ENCODE data around the gene RS1. TPM values are rescaled to one million over a fixed set of nuclear protein-coding genes. Genes with fewer than 3 reads are reported as not detected.

Gene RS1
- total RNA-seq, 1 experiment from 2014 or later = not detected

- no peak overlapping the region for H3K9ac ChIP-seq (ENCODE audit: low read length)
- H3K4me1 ChIP-seq (ENCODE audit: low read length) = no peaks in the 10 kb centered on the region
- DNase-seq = no peak
- no peaks in the 10 kb centered on the region for H3K9me2 ChIP-seq (replicated peaks; ENCODE audit: insufficient read depth, low read length)
- no peak overlapping the region for H3K27ac ChIP-seq (ENCODE audit: low read length)
- no peaks in the 10 kb centered on the region for H4K20me1 ChIP-seq (ENCODE audit: insufficient read depth, low read depth, low read length)
- H3K36me3 ChIP-seq (ENCODE audit: insufficient read depth, low read length) = no peaks in the 10 kb centered on the region
- no peak overlapping the region for H2AFZ ChIP-seq (ENCODE audit: low read length)
- H3K9me3 ChIP-seq (ENCODE audit: low read length) = no peaks in the 10 kb centered on the region
- no peaks in the 10 kb centered on the region for H3K27me3 ChIP-seq (ENCODE audit: low read length)
- no peak overlapping the region for H3K4me2 ChIP-seq (ENCODE audit: low read depth, low read length, poor library complexity, severe bottlenecking)
- no peaks in the 10 kb centered on the region for H3K79me2 ChIP-seq (ENCODE audit: low read length)
- H3K4me3 ChIP-seq (ENCODE audit: low read length) = no peak overlapping the region
Measured at GRCh38 chrX:18698737-18699650, 27.1 kb upstream of the RS1 start.

GRCh38 chrX:18696653-18697052, 24.7 kb upstream of the RS1 start:
- H3K9me3 ChIP-seq (ENCODE audit: low read length) = no peaks in the 10 kb centered on the region
- no peak overlapping the region for H3K4me2 ChIP-seq (ENCODE audit: low read depth, low read length, poor library complexity, severe bottlenecking)
- no peaks in the 10 kb centered on the region for H3K27me3 ChIP-seq (ENCODE audit: low read length)
- no peak overlapping the region for H3K4me3 ChIP-seq (ENCODE audit: low read length)
- H3K27ac ChIP-seq (ENCODE audit: low read length) = no peak overlapping the region
- no peaks in the 10 kb centered on the region for H4K20me1 ChIP-seq (ENCODE audit: insufficient read depth, low read depth, low read length)
- no peaks in the 10 kb centered on the region for H3K9me2 ChIP-seq (replicated peaks; ENCODE audit: insufficient read depth, low read length)
- H3K4me1 ChIP-seq (ENCODE audit: low read length) = no peaks in the 10 kb centered on the region
- H3K9ac ChIP-seq (ENCODE audit: low read length) = no peak overlapping the region
- no peak overlapping the region for H2AFZ ChIP-seq (ENCODE audit: low read length)
- H3K79me2 ChIP-seq (ENCODE audit: low read length) = no peaks in the 10 kb centered on the region
- DNase-seq = no peak
- no peaks in the 10 kb centered on the region for H3K36me3 ChIP-seq (ENCODE audit: insufficient read depth, low read length)

GRCh38 chrX:18692541-18692940, 20.6 kb upstream of the RS1 start:
- Histone ChIP-seq H3K9ac (ENCODE audit: low read length) (no peak overlapping the region), H2AFZ (ENCODE audit: low read length) (no peak overlapping the region), H3K27ac (ENCODE audit: low read length) (no peak overlapping the region), H3K79me2 (ENCODE audit: low read length) (no peaks in the 10 kb centered on the region), H4K20me1 (ENCODE audit: insufficient read depth, low read depth, low read length) (no peaks in the 10 kb centered on the region), H3K9me2 (replicated peaks; ENCODE audit: insufficient read depth, low read length) (no peaks in the 10 kb centered on the region), H3K4me2 (ENCODE audit: low read depth, low read length, poor library complexity, severe bottlenecking) (no peak overlapping the region), H3K9me3 (ENCODE audit: low read length) (no peaks in the 10 kb centered on the region), H3K27me3 (ENCODE audit: low read length) (no peaks in the 10 kb centered on the region), H3K4me3 (ENCODE audit: low read length) (no peak overlapping the region), H3K36me3 (ENCODE audit: insufficient read depth, low read length) (no peaks in the 10 kb centered on the region), H3K4me1 (ENCODE audit: low read length) (no peaks in the 10 kb centered on the region)
- DNase-seq = no peak

- H3K79me2 ChIP-seq (ENCODE audit: low read length) = no peaks in the 10 kb centered on the region
- no peaks in the 10 kb centered on the region for H3K36me3 ChIP-seq (ENCODE audit: insufficient read depth, low read length)
- H3K9ac ChIP-seq (ENCODE audit: low read length) = no peak overlapping the region
- no peak overlapping the region for H3K4me2 ChIP-seq (ENCODE audit: low read depth, low read length, poor library complexity, severe bottlenecking)
- H3K4me3 ChIP-seq (ENCODE audit: low read length) = no peak overlapping the region
- H3K27me3 ChIP-seq (ENCODE audit: low read length) = no peaks in the 10 kb centered on the region
- H4K20me1 ChIP-seq (ENCODE audit: insufficient read depth, low read depth, low read length) = no peaks in the 10 kb centered on the region
- H3K4me1 ChIP-seq (ENCODE audit: low read length) = no peaks in the 10 kb centered on the region
- no peak for DNase-seq
- H2AFZ ChIP-seq (ENCODE audit: low read length) = no peak overlapping the region
- H3K9me3 ChIP-seq (ENCODE audit: low read length) = no peaks in the 10 kb centered on the region
- no peak overlapping the region for H3K27ac ChIP-seq (ENCODE audit: low read length)
- H3K9me2 ChIP-seq (replicated peaks; ENCODE audit: insufficient read depth, low read length) = no peaks in the 10 kb centered on the region
Measured at GRCh38 chrX:18691431-18691830, 19.5 kb upstream of the RS1 start.

GRCh38 chrX:18687856-18688495, 16.1 kb upstream of the RS1 start:
- Histone ChIP-seq H3K4me2 (ENCODE audit: low read depth, low read length, poor library complexity, severe bottlenecking) (no peak overlapping the region), H3K27me3 (ENCODE audit: low read length) (no peaks in the 10 kb centered on the region), H4K20me1 (ENCODE audit: insufficient read depth, low read depth, low read length) (no peaks in the 10 kb centered on the region), H3K79me2 (ENCODE audit: low read length) (no peaks in the 10 kb centered on the region), H3K4me3 (ENCODE audit: low read length) (no peak overlapping the region), H3K4me1 (ENCODE audit: low read length) (no peaks in the 10 kb centered on the region), H3K9me3 (ENCODE audit: low read length) (no peaks in the 10 kb centered on the region), H3K9ac (ENCODE audit: low read length) (no peak overlapping the region), H3K27ac (ENCODE audit: low read length) (no peak overlapping the region), H3K36me3 (ENCODE audit: insufficient read depth, low read length) (no peaks in the 10 kb centered on the region), H3K9me2 (replicated peaks; ENCODE audit: insufficient read depth, low read length) (no peaks in the 10 kb centered on the region), H2AFZ (ENCODE audit: low read length) (no peak overlapping the region)
- DNase-seq = no peak

- DNase-seq = peak; percentile 43
- Histone ChIP-seq H3K4me3 (ENCODE audit: low read length) (no peak overlapping the region), H4K20me1 (ENCODE audit: insufficient read depth, low read depth, low read length) (no peaks in the 10 kb centered on the region), H3K36me3 (ENCODE audit: insufficient read depth, low read length) (no peaks in the 10 kb centered on the region), H3K27me3 (ENCODE audit: low read length) (no peaks in the 10 kb centered on the region), H3K79me2 (ENCODE audit: low read length) (no peaks in the 10 kb centered on the region), H3K9ac (ENCODE audit: low read length) (no peak overlapping the region), H3K9me3 (ENCODE audit: low read length) (no peaks in the 10 kb centered on the region), H2AFZ (ENCODE audit: low read length) (no peak overlapping the region), H3K9me2 (replicated peaks; ENCODE audit: insufficient read depth, low read length) (no peaks in the 10 kb centered on the region), H3K27ac (ENCODE audit: low read length) (no peak overlapping the region), H3K4me1 (ENCODE audit: low read length) (no peaks in the 10 kb centered on the region), H3K4me2 (ENCODE audit: low read depth, low read length, poor library complexity, severe bottlenecking) (no peak overlapping the region)
Measured at GRCh38 chrX:18682979-18683387, 11.1 kb upstream of the RS1 start.

- Histone ChIP-seq H3K27ac (ENCODE audit: low read length) (no peak overlapping the region), H3K9me3 (ENCODE audit: low read length) (no peaks in the 10 kb centered on the region), H2AFZ (ENCODE audit: low read length) (no peak overlapping the region), H3K4me1 (ENCODE audit: low read length) (no peaks in the 10 kb centered on the region), H3K36me3 (ENCODE audit: insufficient read depth, low read length) (no peaks in the 10 kb centered on the region), H3K79me2 (ENCODE audit: low read length) (no peaks in the 10 kb centered on the region), H3K27me3 (ENCODE audit: low read length) (no peaks in the 10 kb centered on the region), H4K20me1 (ENCODE audit: insufficient read depth, low read depth, low read length) (no peaks in the 10 kb centered on the region), H3K4me3 (ENCODE audit: low read length) (no peak overlapping the region), H3K9me2 (replicated peaks; ENCODE audit: insufficient read depth, low read length) (no peaks in the 10 kb centered on the region), H3K9ac (ENCODE audit: low read length) (no peak overlapping the region), H3K4me2 (ENCODE audit: low read depth, low read length, poor library complexity, severe bottlenecking) (no peak overlapping the region)
- no peak for DNase-seq
Measured at GRCh38 chrX:18681996-18682395, 10.1 kb upstream of the RS1 start.

GRCh38 chrX:18677161-18677869, 5.4 kb upstream of the RS1 start:
- H3K27me3 ChIP-seq (ENCODE audit: low read length) = no peaks in the 10 kb centered on the region
- peaks cover 10% of the 10 kb centered on the region for H3K4me1 ChIP-seq (ENCODE audit: low read length)
- no peak overlapping the region for H3K4me2 ChIP-seq (ENCODE audit: low read depth, low read length, poor library complexity, severe bottlenecking)

More at GRCh38 chrX:18677161-18677869, 5.4 kb upstream of the RS1 start:
- Histone ChIP-seq H3K9ac (ENCODE audit: low read length) (no peak overlapping the region), H3K36me3 (ENCODE audit: insufficient read depth, low read length) (no peaks in the 10 kb centered on the region), H3K4me3 (ENCODE audit: low read length) (no peak overlapping the region), H3K9me2 (replicated peaks; ENCODE audit: insufficient read depth, low read length) (no peaks in the 10 kb centered on the region), H3K9me3 (ENCODE audit: low read length) (no peaks in the 10 kb centered on the region), H2AFZ (ENCODE audit: low read length) (no peak overlapping the region), H4K20me1 (ENCODE audit: insufficient read depth, low read depth, low read length) (no peaks in the 10 kb centered on the region), H3K79me2 (ENCODE audit: low read length) (no peaks in the 10 kb centered on the region), H3K27ac (ENCODE audit: low read length) (no peak overlapping the region)
- no peak for DNase-seq
